HCT116 (cell line): ENCODE data around the gene SLC38A8. TPM values are rescaled to one million over a fixed set of nuclear protein-coding genes. Genes with fewer than 3 reads are reported as not detected.

Experiments used
- ATAC-seq: fragments of 200-7000 bp; cut with Tn5 transposase; 2 replicates; pipeline ENCODE4 v1.9.1; 2020; ENCODE audit warnings: mild to moderate bottlenecking, moderate library complexity
- BruUV-seq: library from RNA; stranded (reverse); fragments of 400-500 nt; replicated peaks from 2 replicates; lab custom pipeline; 2021; lab: Mats Ljungman, UMichigan
- CTCF ChIA-PET: fragments of 300-600 bp; sonication (Branson Sonifier 250); formaldehyde crosslinking; loops from one replicate; lab custom pipeline; 2021; ENCODE audit warnings: antibody characterized with exemption; lab: Charles Lee
- POLR2A ChIA-PET: fragments of 300-600, 350-600 bp; sonication (Branson Sonifier 250); formaldehyde crosslinking; loops from one replicate; lab custom pipeline; 2021; ENCODE audit warnings: antibody characterized with exemption; lab: Charles Lee
- RAD21 ChIA-PET, 2 experiments: fragments of 300-600 bp; sonication (Branson Sonifier 250); formaldehyde crosslinking; loops; one replicate each; lab custom pipeline; 2023; ENCODE audit warnings: low total read pairs in 2 of 2; ENCODE audit not compliant: uncharacterized antibody in 2 of 2, unreplicated experiment in 2 of 2, low non-redundant PET in 1 of 2; lab: Charles Lee
- DNase-seq: peaks from one replicate; pipeline ENCODE4 v3.0.0-alpha.2; 2010; ENCODE audit warnings: low read depth, low spot score
- H2AFZ ChIP-seq: fragments of 200-600 bp; shearing (Covaris generic), sonication (generic); 2 replicates; pipeline ENCODE4 v1.6.1; 2017; ENCODE audit warnings: low read depth, mixed run types, mixed read lengths, antibody characterized with exemption, low read length; ENCODE audit not compliant: poor library complexity, severe bottlenecking
- H3K27ac ChIP-seq: 2 replicates; pipeline ENCODE4 v1.5.1; 2012; ENCODE audit warnings: low read depth, low read length
- H3K27me3 ChIP-seq: fragments of 200-600 bp; sonication (generic); 2 replicates; pipeline ENCODE4 v1.6.1; 2016; ENCODE audit warnings: mixed run types, low read length, mixed read lengths; ENCODE audit not compliant: insufficient read depth
- H3K36me3 ChIP-seq, 2 experiments: fragments of 200-500 bp in 1 of 2; fragments of 200-600 bp in 1 of 2; sonication (Bioruptor generic) in 1 of 2; sonication (generic) in 1 of 2; 2 replicates each; pipeline versions ENCODE4 v1.5.1 to v1.6.1; 2014 to 2016; ENCODE audit warnings: low read length in 2 of 2, inconsistent platforms in 1 of 2, mixed read lengths in 1 of 2, mixed run types in 1 of 2; ENCODE audit not compliant: insufficient read depth in 2 of 2, control insufficient read depth in 1 of 2
- H3K4me1 ChIP-seq, 2 experiments: fragments of 200-600 bp in 1 of 2; sonication (generic) in 1 of 2; 2 replicates each; pipeline versions ENCODE4 v1.5.1 to v1.6.1; 2012 to 2017; ENCODE audit warnings: low read length in 2 of 2, inconsistent platforms in 1 of 2, mild to moderate bottlenecking in 1 of 2, mixed read lengths in 1 of 2, mixed run types in 1 of 2, moderate library complexity in 1 of 2; ENCODE audit not compliant: insufficient read depth in 2 of 2, control insufficient read depth in 1 of 2
- H3K4me2 ChIP-seq: fragments of 200-600 bp; sonication (generic); 2 replicates; pipeline ENCODE4 v1.6.1; 2017; ENCODE audit warnings: mixed run types, low read length, mixed read lengths
- H3K4me3 ChIP-seq, 2 experiments: fragments of 200-600 bp in 1 of 2; sonication (generic) in 1 of 2; replicated peaks in 1 of 2; 2 replicates each; pipeline ENCODE4 v1.5.1; 2011 to 2016; ENCODE audit warnings: low read length in 2 of 2, control low read depth in 1 of 2, low read depth in 1 of 2, mild to moderate bottlenecking in 1 of 2, mixed read lengths in 1 of 2, mixed run types in 1 of 2
- H3K79me2 ChIP-seq: fragments of 200-600 bp; sonication (generic); 2 replicates; pipeline ENCODE4 v1.6.1; 2017; ENCODE audit warnings: mild to moderate bottlenecking, mixed run types, low read length, moderate library complexity, mixed read lengths; ENCODE audit not compliant: insufficient read depth
- H3K9ac ChIP-seq: fragments of 200-600 bp; sonication (generic); 2 replicates; pipeline ENCODE4 v1.6.1; 2016; ENCODE audit warnings: low read length, mixed read lengths
- H3K9me2 ChIP-seq: fragments of 200-600 bp; sonication (generic), shearing (Covaris generic); 2 replicates; pipeline ENCODE4 v1.6.1; 2017; ENCODE audit warnings: mixed run types, mild to moderate bottlenecking, moderate library complexity; ENCODE audit not compliant: insufficient read depth
- H3K9me3 ChIP-seq, 2 experiments: fragments of 200-500 bp in 1 of 2; fragments of 200-600 bp in 1 of 2; sonication (Bioruptor generic) in 1 of 2; sonication (generic) in 1 of 2; 2 replicates each; pipeline ENCODE4 v1.6.1; 2014 to 2017; ENCODE audit warnings: low read length in 2 of 2, mixed read lengths in 2 of 2, inconsistent platforms in 1 of 2, low read depth in 1 of 2, mild to moderate bottlenecking in 1 of 2, mixed run types in 1 of 2, moderate library complexity in 1 of 2; ENCODE audit not compliant: control insufficient read depth in 1 of 2, insufficient read depth in 1 of 2
- H4K20me1 ChIP-seq: fragments of 200-600 bp; sonication (generic), shearing (Covaris generic); 2 replicates; pipeline ENCODE4 v1.6.1; 2017; ENCODE audit warnings: mixed run types, mild to moderate bottlenecking, moderate library complexity; ENCODE audit not compliant: insufficient read depth
- CEBPB ChIP-seq: IDR thresholded peaks from 2 replicates; pipeline ENCODE4 v1.6.1; 2012; ENCODE audit warnings: low read depth
- ELF1 ChIP-seq: IDR thresholded peaks from 2 replicates; pipeline ENCODE4 v1.6.1; 2012; ENCODE audit warnings: low read depth, borderline replicate concordance
- EZH2 ChIP-seq: fragments of 200-600 bp; sonication (generic); IDR thresholded peaks from 2 replicates; pipeline ENCODE4 v1.6.1; 2017; ENCODE audit warnings: antibody characterized with exemption, mixed run types
- POLR2AphosphoS5 ChIP-seq: IDR thresholded peaks from 2 replicates; pipeline ENCODE4 v1.6.1; 2011; ENCODE audit warnings: mild to moderate bottlenecking, low read depth, low read length, moderate library complexity
- RAD21 ChIP-seq: IDR thresholded peaks from 2 replicates; pipeline ENCODE4 v1.6.1; 2012; ENCODE audit warnings: low read depth, mild to moderate bottlenecking
- SIN3A ChIP-seq: IDR thresholded peaks from 2 replicates; pipeline ENCODE4 v1.6.1; 2012; ENCODE audit warnings: low read depth
- SP1 ChIP-seq: IDR thresholded peaks from 2 replicates; pipeline ENCODE4 v1.6.1; 2012; ENCODE audit warnings: low read depth
- SRF ChIP-seq: IDR thresholded peaks from 2 replicates; pipeline ENCODE4 v1.6.1; 2012; ENCODE audit warnings: low read depth
- TCF7L2 ChIP-seq: IDR thresholded peaks from 2 replicates; pipeline ENCODE4 v1.7.0; 2011; ENCODE audit warnings: borderline replicate concordance, inconsistent platforms; ENCODE audit not compliant: insufficient read depth, insufficient read length; ENCODE audit errors: extremely low read depth
- ZBTB33 ChIP-seq: IDR thresholded peaks from 2 replicates; pipeline ENCODE4 v1.6.1; 2011; ENCODE audit warnings: mild to moderate bottlenecking, low read length, moderate library complexity; ENCODE audit not compliant: insufficient replicate concordance; ENCODE audit errors: extremely low read depth
- intact Hi-C: fragments of 100-400 bp; cut with micrococcal nuclease; formaldehyde crosslinking; loops from 2 replicates; pipeline ENCODE4 v1.10.0; 2022
- total RNA-seq: library from RNA; stranded (reverse); gene quantifications from one replicate; pipeline ENCODE4 v1.2.1, GENCODE V29; 2021; ENCODE audit not compliant: unreplicated experiment
- TF ChIP-seq, protein P1 (sequence below): IDR thresholded peaks from 2 replicates; pipeline ENCODE4 v1.6.1; 2012
- TF ChIP-seq, protein P2 (sequence below): IDR thresholded peaks from 2 replicates; pipeline ENCODE4 v1.6.1; 2012
- TF ChIP-seq, protein P3 (sequence below): IDR thresholded peaks from 2 replicates; pipeline ENCODE4 v1.6.1; 2012; ENCODE audit warnings: low read depth
- TF ChIP-seq, protein P4 (sequence below), 3 experiments: fragments of 200-600 bp in 1 of 3; sonication (generic) in 1 of 3; IDR thresholded peaks in 2 of 3; conservative IDR thresholded peaks in 1 of 3; 2 replicates each; pipeline ENCODE4 v1.5.1; 2012 to 2017; ENCODE audit warnings: low read depth in 2 of 3, low read length in 2 of 3, antibody characterized with exemption in 1 of 3, borderline replicate concordance in 1 of 3, control low read depth in 1 of 3, mild to moderate bottlenecking in 1 of 3, mixed read lengths in 1 of 3, mixed run types in 1 of 3, moderate library complexity in 1 of 3; ENCODE audit not compliant: insufficient read depth in 1 of 3

SLC38A8 gene
- total RNA-seq, 1 experiment from 2014 or later, result not detected

DNA sequence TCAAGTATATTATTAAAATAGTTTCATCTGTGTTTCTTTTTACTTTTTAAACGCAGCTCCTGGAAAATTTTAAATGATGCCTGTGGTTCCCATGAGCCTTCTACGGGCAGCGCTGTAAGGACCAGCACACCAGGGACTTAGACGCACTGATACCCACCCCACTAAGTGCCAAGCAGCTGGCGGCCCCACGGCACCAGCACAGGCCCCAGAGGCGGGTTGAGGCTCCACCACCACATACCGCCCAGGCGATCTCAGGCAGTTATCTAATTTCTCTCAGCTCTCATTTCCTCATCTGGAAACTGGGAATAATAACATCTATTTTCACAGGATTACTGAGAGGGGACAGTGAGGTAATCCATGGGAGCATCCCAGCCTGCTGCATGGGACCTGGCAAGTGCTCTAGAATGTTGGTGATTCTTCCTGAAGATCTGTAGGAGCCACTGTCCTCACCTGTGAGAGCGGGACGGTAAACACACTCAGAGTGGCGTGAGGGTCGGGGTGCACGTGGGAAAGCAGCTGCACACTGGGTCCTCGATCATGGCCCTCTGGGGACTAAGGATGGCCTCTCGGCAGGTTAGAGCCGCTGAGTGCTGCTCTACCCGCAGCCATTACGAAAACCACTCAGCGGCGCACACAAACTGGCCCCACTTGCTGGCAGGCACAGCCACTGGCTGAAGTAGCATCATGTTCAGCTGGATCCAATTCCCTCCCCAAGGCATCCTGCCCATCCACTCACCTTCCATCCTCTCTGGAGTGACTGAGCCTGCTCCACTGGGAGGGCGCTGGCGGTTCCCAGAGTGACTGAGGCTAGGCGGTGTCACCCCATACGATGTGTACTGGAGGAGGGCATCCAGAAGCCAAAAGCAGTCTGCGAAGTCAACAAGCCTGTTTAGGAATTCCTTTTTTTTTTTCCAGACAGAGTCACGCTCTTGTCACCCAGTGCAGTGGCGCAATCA is 17.6 kb upstream of the SLC38A8 start (continued):
- TF ChIP-seq, protein P1, sequence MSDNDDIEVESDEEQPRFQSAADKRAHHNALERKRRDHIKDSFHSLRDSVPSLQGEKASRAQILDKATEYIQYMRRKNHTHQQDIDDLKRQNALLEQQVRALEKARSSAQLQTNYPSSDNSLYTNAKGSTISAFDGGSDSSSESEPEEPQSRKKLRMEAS, result no peak
- TF ChIP-seq RAD21, result no peak
- no peak for TF ChIP-seq SP1

DNA sequence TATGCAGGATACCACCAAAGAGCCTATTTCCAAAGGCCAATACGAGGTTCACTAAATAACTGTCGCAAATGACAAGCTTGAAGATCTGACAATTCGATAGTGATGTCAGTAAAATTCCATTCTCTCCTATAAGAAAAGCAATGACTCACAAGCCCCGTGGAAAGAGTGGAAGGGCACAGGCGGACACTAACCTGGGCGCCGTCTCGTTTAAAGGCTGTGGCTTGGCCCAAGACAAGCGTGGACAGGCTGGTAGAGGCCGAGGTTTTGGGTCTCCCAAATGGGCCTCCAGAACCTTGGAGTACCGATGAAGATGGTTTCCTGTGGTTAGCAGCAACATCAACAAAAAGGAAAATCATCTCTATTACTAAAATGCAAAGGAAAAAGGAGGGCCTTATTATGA is 16.5 kb upstream of the SLC38A8 start:
- H3K36me3 ChIP-seq, result peaks cover 37 to 56% of the 10 kb centered on the region in 2 experiments
- no peaks in the 10 kb centered on the region for H3K9me2 ChIP-seq
- no peak overlapping the region for H2AFZ ChIP-seq
- RAD21 ChIA-PET, result no interaction called here
- no peak overlapping the region for H3K4me2 ChIP-seq
- H3K27ac ChIP-seq, result no peak overlapping the region
- no TSS peak for BruUV-seq
- POLR2A ChIA-PET, result no interaction called here
- H3K4me3 ChIP-seq, result no peak overlapping the region
- CTCF ChIA-PET, result interaction anchor here (0.6 to 1.0 kb wide), 3 partner anchors 9 to 101 kb away, joined by 3 read pairs; no protein-coding TSS in a partner anchor
- intact Hi-C loops, result no loop called here
- ATAC-seq, result no peak
- H3K9me3 ChIP-seq, result no peaks in the 10 kb centered on the region
- no peak overlapping the region for H3K9ac ChIP-seq
- no peaks in the 10 kb centered on the region for H3K27me3 ChIP-seq
- H3K79me2 ChIP-seq, result no peaks in the 10 kb centered on the region
- peaks cover 0 to 3% of the 10 kb centered on the region in 2 experiments; a peak in 1 of 4 replicates for H3K4me1 ChIP-seq
- no peak for DNase-seq
- no peaks in the 10 kb centered on the region for H4K20me1 ChIP-seq
- no peak for TF ChIP-seq SRF
- TF ChIP-seq, protein P2, sequence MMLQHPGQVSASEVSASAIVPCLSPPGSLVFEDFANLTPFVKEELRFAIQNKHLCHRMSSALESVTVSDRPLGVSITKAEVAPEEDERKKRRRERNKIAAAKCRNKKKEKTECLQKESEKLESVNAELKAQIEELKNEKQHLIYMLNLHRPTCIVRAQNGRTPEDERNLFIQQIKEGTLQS, result no peak
- TF ChIP-seq ELF1, result no peak
- no peak for TF ChIP-seq SIN3A
- TF ChIP-seq POLR2AphosphoS5, result no peak
- TF ChIP-seq EZH2, result no peak
- TF ChIP-seq, protein P3, sequence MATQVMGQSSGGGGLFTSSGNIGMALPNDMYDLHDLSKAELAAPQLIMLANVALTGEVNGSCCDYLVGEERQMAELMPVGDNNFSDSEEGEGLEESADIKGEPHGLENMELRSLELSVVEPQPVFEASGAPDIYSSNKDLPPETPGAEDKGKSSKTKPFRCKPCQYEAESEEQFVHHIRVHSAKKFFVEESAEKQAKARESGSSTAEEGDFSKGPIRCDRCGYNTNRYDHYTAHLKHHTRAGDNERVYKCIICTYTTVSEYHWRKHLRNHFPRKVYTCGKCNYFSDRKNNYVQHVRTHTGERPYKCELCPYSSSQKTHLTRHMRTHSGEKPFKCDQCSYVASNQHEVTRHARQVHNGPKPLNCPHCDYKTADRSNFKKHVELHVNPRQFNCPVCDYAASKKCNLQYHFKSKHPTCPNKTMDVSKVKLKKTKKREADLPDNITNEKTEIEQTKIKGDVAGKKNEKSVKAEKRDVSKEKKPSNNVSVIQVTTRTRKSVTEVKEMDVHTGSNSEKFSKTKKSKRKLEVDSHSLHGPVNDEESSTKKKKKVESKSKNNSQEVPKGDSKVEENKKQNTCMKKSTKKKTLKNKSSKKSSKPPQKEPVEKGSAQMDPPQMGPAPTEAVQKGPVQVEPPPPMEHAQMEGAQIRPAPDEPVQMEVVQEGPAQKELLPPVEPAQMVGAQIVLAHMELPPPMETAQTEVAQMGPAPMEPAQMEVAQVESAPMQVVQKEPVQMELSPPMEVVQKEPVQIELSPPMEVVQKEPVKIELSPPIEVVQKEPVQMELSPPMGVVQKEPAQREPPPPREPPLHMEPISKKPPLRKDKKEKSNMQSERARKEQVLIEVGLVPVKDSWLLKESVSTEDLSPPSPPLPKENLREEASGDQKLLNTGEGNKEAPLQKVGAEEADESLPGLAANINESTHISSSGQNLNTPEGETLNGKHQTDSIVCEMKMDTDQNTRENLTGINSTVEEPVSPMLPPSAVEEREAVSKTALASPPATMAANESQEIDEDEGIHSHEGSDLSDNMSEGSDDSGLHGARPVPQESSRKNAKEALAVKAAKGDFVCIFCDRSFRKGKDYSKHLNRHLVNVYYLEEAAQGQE, result no peak
- TF ChIP-seq, protein P1, result no peak
- no peak for TF ChIP-seq ZBTB33
- TF ChIP-seq, protein P4, sequence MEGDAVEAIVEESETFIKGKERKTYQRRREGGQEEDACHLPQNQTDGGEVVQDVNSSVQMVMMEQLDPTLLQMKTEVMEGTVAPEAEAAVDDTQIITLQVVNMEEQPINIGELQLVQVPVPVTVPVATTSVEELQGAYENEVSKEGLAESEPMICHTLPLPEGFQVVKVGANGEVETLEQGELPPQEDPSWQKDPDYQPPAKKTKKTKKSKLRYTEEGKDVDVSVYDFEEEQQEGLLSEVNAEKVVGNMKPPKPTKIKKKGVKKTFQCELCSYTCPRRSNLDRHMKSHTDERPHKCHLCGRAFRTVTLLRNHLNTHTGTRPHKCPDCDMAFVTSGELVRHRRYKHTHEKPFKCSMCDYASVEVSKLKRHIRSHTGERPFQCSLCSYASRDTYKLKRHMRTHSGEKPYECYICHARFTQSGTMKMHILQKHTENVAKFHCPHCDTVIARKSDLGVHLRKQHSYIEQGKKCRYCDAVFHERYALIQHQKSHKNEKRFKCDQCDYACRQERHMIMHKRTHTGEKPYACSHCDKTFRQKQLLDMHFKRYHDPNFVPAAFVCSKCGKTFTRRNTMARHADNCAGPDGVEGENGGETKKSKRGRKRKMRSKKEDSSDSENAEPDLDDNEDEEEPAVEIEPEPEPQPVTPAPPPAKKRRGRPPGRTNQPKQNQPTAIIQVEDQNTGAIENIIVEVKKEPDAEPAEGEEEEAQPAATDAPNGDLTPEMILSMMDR (IDR thresholded peaks at IDR 0.05 in 2 of 3, conservative IDR thresholded peaks at IDR 0.05 in 1 of 3; ENCODE audit: borderline replicate concordance in 1 of 3, insufficient read depth in 1 of 3, low read depth in 2 of 3, low read length in 2 of 3), result no peak
- TF ChIP-seq CEBPB, result no peak
- TF ChIP-seq RAD21, result no peak
- no peak for TF ChIP-seq TCF7L2
